Stomach (tissue), 9 donors: ENCODE measurements around the gene SBF1. TPM values are rescaled to one million over a fixed set of nuclear protein-coding genes. Genes with fewer than 3 reads are reported as not detected.
A peak's percentile ranks its signal among the peaks of the same experiment; 100 is the strongest.

Experiments
- DNase-seq, 2 donors: peaks; one replicate each; pipeline versions ENCODE4 v3.0.0 to v3.0.0-alpha.2; 2013 to 2019
- H3K27ac ChIP-seq, 5 donors: fragments of 200-600 bp in 4 of 5; sonication (generic) in 4 of 5; one replicate each; pipeline ENCODE4 v1.5.1; 2013 to 2019; ENCODE audit warnings: mild to moderate bottlenecking in 1 of 5, moderate library complexity in 1 of 5
- H3K27me3 ChIP-seq, 3 donors: fragments of 200-600 bp; sonication (generic); one replicate each; pipeline ENCODE4 v1.5.1; 2017 to 2019; ENCODE audit warnings: mixed run types in 1 of 3
- H3K36me3 ChIP-seq, 4 donors: fragments of 200-600 bp; sonication (generic); 1 replicate in 3 of 4; 2 replicates in 1 of 4; pipeline ENCODE4 v1.5.1; 2016 to 2019
- H3K4me1 ChIP-seq, 4 donors: fragments of 200-600 bp; sonication (generic); one replicate each; pipeline ENCODE4 v1.5.1; 2016 to 2019
- H3K4me3 ChIP-seq, 4 donors: fragments of 200-600 bp; sonication (generic) in 3 of 4; one replicate each; pipeline ENCODE4 v1.5.1; 2016 to 2019; ENCODE audit warnings: mild to moderate bottlenecking in 1 of 4
- H3K9me3 ChIP-seq, 4 donors: fragments of 200-600 bp; sonication (generic); one replicate each; pipeline ENCODE4 v1.5.1; 2016 to 2019
- CTCF ChIP-seq, 7 experiments: fragments of 450-650 bp in 4 of 7; fragments of 200-600 bp in 3 of 7; sonication (generic) in 3 of 7; IDR thresholded peaks; one replicate each; pipeline ENCODE4 v1.5.1; 2016 to 2019; ENCODE audit warnings: antibody characterized with exemption in 7 of 7, control low read depth in 2 of 7, mild to moderate bottlenecking in 1 of 7
- EP300 ChIP-seq: sonication (generic); formaldehyde crosslinking; IDR thresholded peaks from one replicate; pipeline ENCODE4 v1.6.1; 2017; ENCODE audit warnings: antibody characterized with exemption
- POLR2A ChIP-seq, 4 donors: fragments of 450-650 bp; IDR thresholded peaks; one replicate each; pipeline ENCODE4 v1.6.1; 2016; ENCODE audit warnings: antibody characterized with exemption in 4 of 4, control low read depth in 2 of 4, mild to moderate bottlenecking in 1 of 4, moderate library complexity in 1 of 4
- POLR2AphosphoS5 ChIP-seq, 3 donors: sonication (generic); formaldehyde crosslinking; IDR thresholded peaks; one replicate each; pipeline ENCODE4 v1.6.1; 2016; ENCODE audit warnings: antibody characterized with exemption in 3 of 3
- WGBS, 5 donors: extraction: QIAGEN DNeasy Blood & Tissue Kit in 3 of 5; methylation state at CpG; one replicate each; pipeline versions ENCODE4 v1.1.5 to v1.1.7; 2013 to 2018; 5-methylcytosine and 5-hydroxymethylcytosine counted together
- intact Hi-C: fragments of 100-400 bp; cut with DNase I; formaldehyde crosslinking; loops from one replicate; pipeline ENCODE4 v1.15.1; 2023; ENCODE audit warnings: low total_unique reads
- polyA plus RNA-seq, 3 donors: library from polyadenylated mRNA; stranded (reverse); fragments of 200-250 nt; gene quantifications; one replicate each; pipeline ENCODE4 v1.2.3, GENCODE V29; 2013
- total RNA-seq, 5 donors: library from RNA; depleted of rRNA; stranded (reverse); fragments of >200 nt; gene quantifications; one replicate each; pipeline versions ENCODE4 v1.1.0 to v1.2.3, GENCODE V29; 2014 to 2016
- donor health status: healthy with polysubstance abuse.
- donor health status: Bipolar disorder and iron deficiency.
- donor health status: healthy.

Gene SBF1
- total and polyA plus RNA-seq, 8 donors = 9.6 to 122 (median 50.6) TPM

- peaks cover 0 to 38% (median 0%) of the 10 kb centered on the region in 3 donors for H3K27me3 ChIP-seq
- peak in 1 of 2 donors; percentile 11 for DNase-seq
Measured at GRCh38 chr22:50490531-50491308, 15.9 kb upstream of the SBF1 start.

GRCh38 chr22:50489363-50490243 is 14.8 kb upstream of the SBF1 start:
- TF ChIP-seq POLR2AphosphoS5 (IDR thresholded peaks at IDR 0.05) (no peak), CTCF (IDR thresholded peaks at IDR 0.05) (no peak), EP300 (no peak), POLR2A (IDR thresholded peaks at IDR 0.05) (no peak)
- Histone ChIP-seq H3K4me1 (peaks cover 2 to 14% (median 10%) of the 10 kb centered on the region in 4 donors), H3K4me3 (no peak overlapping the region), H3K36me3 (no peaks in the 10 kb centered on the region), H3K27ac (no peak overlapping the region), H3K9me3 (no peaks in the 10 kb centered on the region), H3K27me3 (peaks cover 0 to 44% (median 0%) of the 10 kb centered on the region in 3 donors)
- intact Hi-C loops = no loop called here
- WGBS, 5 donors = 76 to 88% (median 82%) methylated on average over 25 to 31 of the region's 31 CpGs
- peak in 1 of 2 donors; percentile 3 for DNase-seq

More at GRCh38 chr22:50490531-50491308, 15.9 kb upstream of the SBF1 start:
- Histone ChIP-seq H3K27ac (no peak overlapping the region), H3K4me1 (peaks cover 0 to 3% (median 1%) of the 10 kb centered on the region in 4 donors), H3K4me3 (no peak overlapping the region), H3K9me3 (no peaks in the 10 kb centered on the region), H3K36me3 (no peaks in the 10 kb centered on the region)
- TF ChIP-seq EP300 (no peak), CTCF (IDR thresholded peaks at IDR 0.05) (no peak), POLR2A (IDR thresholded peaks at IDR 0.05) (no peak), POLR2AphosphoS5 (IDR thresholded peaks at IDR 0.05) (no peak)
- WGBS, 5 donors = 65 to 73% (median 72%) methylated on average over 26 to 27 of the region's 27 CpGs
- intact Hi-C loops = no loop called here

GRCh38 chr22:50488886-50489285 is 14.1 kb upstream of the SBF1 start:
- TF ChIP-seq POLR2A (IDR thresholded peaks at IDR 0.05) = no peak
- TF ChIP-seq POLR2AphosphoS5 (IDR thresholded peaks at IDR 0.05) = no peak
- no peak for TF ChIP-seq CTCF (IDR thresholded peaks at IDR 0.05)
- no peak for TF ChIP-seq EP300
- H3K9me3 ChIP-seq = no peaks in the 10 kb centered on the region
- 78 to 87% (median 80%) methylated on average over 16 to 19 of the region's 19 CpGs for WGBS, 5 donors
- H3K36me3 ChIP-seq = no peaks in the 10 kb centered on the region
- H3K27me3 ChIP-seq = peaks cover 0 to 51% (median 0%) of the 10 kb centered on the region in 3 donors
- no peak overlapping the region for H3K27ac ChIP-seq
- H3K4me3 ChIP-seq = no peak overlapping the region
- intact Hi-C loops = no loop called here
- no peak for DNase-seq
- H3K4me1 ChIP-seq = peaks cover 9 to 22% (median 17%) of the 10 kb centered on the region in 4 donors

GRCh38 chr22:50488006-50488677 is 13.3 kb upstream of the SBF1 start:
- peaks cover 9 to 29% (median 23%) of the 10 kb centered on the region in 4 donors for H3K4me1 ChIP-seq
- TF ChIP-seq CTCF (IDR thresholded peaks at IDR 0.05) (no peak), POLR2AphosphoS5 (IDR thresholded peaks at IDR 0.05) (no peak), EP300 (no peak), POLR2A (IDR thresholded peaks at IDR 0.05) (no peak)

More at GRCh38 chr22:50488006-50488677, 13.3 kb upstream of the SBF1 start:
- WGBS, 5 donors = 67 to 85% (median 83%) methylated on average over 7 to 18 of the region's 18 CpGs
- Histone ChIP-seq H3K9me3 (no peaks in the 10 kb centered on the region), H3K36me3 (no peaks in the 10 kb centered on the region), H3K27ac (no peak overlapping the region), H3K4me3 (no peak overlapping the region), H3K27me3 (peaks cover 0 to 58% (median 0%) of the 10 kb centered on the region in 3 donors)
- DNase-seq = no peak
- intact Hi-C loops = no loop called here
